HepG2 (cell line): ENCODE measurements around the gene NFIC. TPM values are rescaled to one million over a fixed set of nuclear protein-coding genes. Genes with fewer than 3 reads are reported as not detected.

Source experiments
- ASH2L ChIP-seq: fragments of 300-600, 200-600 bp; sonication (generic); IDR thresholded peaks from 2 replicates; pipeline ENCODE4 v1.7.0; 2017; ENCODE audit warnings: low read depth, mild to moderate bottlenecking, moderate library complexity, mixed read lengths, low read length; ENCODE audit not compliant: insufficient read length
- CHD2 ChIP-seq: IDR thresholded peaks from 2 replicates; pipeline ENCODE4 v1.6.1; 2011; ENCODE audit warnings: low read depth, low read length, improper control_type of control experiment
- GABPB1 ChIP-seq: IDR thresholded peaks from 2 replicates; pipeline ENCODE4 v1.6.1; 2016; ENCODE audit warnings: mild to moderate bottlenecking, missing genetic modification reagents, moderate library complexity, missing compliant biosample characterization
- GMEB1 ChIP-seq: sonication (generic); formaldehyde crosslinking; IDR thresholded peaks from 2 replicates; pipeline ENCODE4 v1.5.1; 2020; ENCODE audit warnings: missing genetic modification reagents, mild to moderate bottlenecking, borderline replicate concordance
- MAZ ChIP-seq, 2 experiments: sonication (generic) in 1 of 2; formaldehyde crosslinking in 1 of 2; IDR thresholded peaks; 2 replicates each; pipeline versions ENCODE4 v1.5.0 to v1.6.1; 2012 to 2020; ENCODE audit warnings: low read depth in 2 of 2, mild to moderate bottlenecking in 2 of 2, borderline replicate concordance in 1 of 2, improper control_type of control experiment in 1 of 2, low read length in 1 of 2, missing genetic modification reagents in 1 of 2, moderate library complexity in 1 of 2
- RBM22 ChIP-seq: fragments of 200-400 bp; formaldehyde crosslinking; optimal IDR thresholded peaks from 2 replicates; pipeline ENCODE3; 2017; ENCODE audit warnings: mild to moderate bottlenecking, low read length, moderate library complexity
- RNF2 ChIP-seq: fragments of 450-650 bp; conservative IDR thresholded peaks from 2 replicates; pipeline ENCODE4 v1.6.1; 2016; ENCODE audit warnings: low read depth
- SNRNP70 ChIP-seq: fragments of 200-400 bp; formaldehyde crosslinking; IDR thresholded peaks from 2 replicates; pipeline ENCODE4 v1.6.1; 2017; ENCODE audit warnings: mild to moderate bottlenecking, low read depth, low read length, moderate library complexity
- SOX13 ChIP-seq, 3 experiments: fragments of 450-650 bp in 1 of 3; sonication (generic) in 1 of 3; formaldehyde crosslinking in 1 of 3; IDR thresholded peaks in 2 of 3; conservative IDR thresholded peaks in 1 of 3; 2 replicates each; pipeline versions ENCODE4 v1.5.0 to v1.6.1; 2016 to 2020; ENCODE audit warnings: antibody characterized with exemption in 1 of 3, mild to moderate bottlenecking in 1 of 3, missing compliant biosample characterization in 1 of 3, missing genetic modification reagents in 1 of 3, moderate library complexity in 1 of 3
- SP4 ChIP-seq: sonication (generic); formaldehyde crosslinking; IDR thresholded peaks from 2 replicates; pipeline ENCODE4 v1.8.1; 2023; ENCODE audit warnings: mild to moderate bottlenecking, missing genetic modification reagents
- TP53 ChIP-seq: sonication (generic); formaldehyde crosslinking; conservative IDR thresholded peaks from 2 replicates; pipeline ENCODE4 v1.4.0; 2020; ENCODE audit warnings: missing genetic modification reagents
- polyA plus RNA-seq, 8 experiments: library from polyadenylated mRNA; depleted of rRNA in 3 of 8; stranded (reverse) in 7 of 8; unstranded in 1 of 8; fragments of >200 nt; fragmentation: Illumina TruSeq in 4 of 8; extraction: Trizol in 4 of 8; gene quantifications; 2 replicates each; pipeline versions ENCODE4 v1.2.1 to v1.2.3, GENCODE V29; 2011 to 2016; ENCODE audit warnings: low read depth in 4 of 8, missing spikeins in 1 of 8, mixed read lengths in 1 of 8; ENCODE audit not compliant: insufficient read depth in 1 of 8
- total RNA-seq, 5 experiments: library from RNA; depleted of rRNA; stranded (reverse); fragments of >200 nt; fragmentation: Illumina TruSeq; extraction: Trizol; gene quantifications; 2 replicates each; pipeline ENCODE4 v1.2.3, GENCODE V29; 2016; ENCODE audit warnings: low read depth in 1 of 5
- TF ChIP-seq, protein P1 (sequence below), 2 experiments: fragments of 450-650 bp in 1 of 2; sonication (generic) in 1 of 2; formaldehyde crosslinking in 1 of 2; IDR thresholded peaks; 2 replicates each; pipeline versions ENCODE4 v1.6.1 to v1.8.0; 2016 to 2022; ENCODE audit warnings: antibody characterized with exemption in 1 of 2, mild to moderate bottlenecking in 1 of 2, missing genetic modification reagents in 1 of 2
- TF ChIP-seq, protein P2 (sequence below): sonication (generic); formaldehyde crosslinking; IDR thresholded peaks from 2 replicates; pipeline ENCODE4 v1.5.0; 2020; ENCODE audit warnings: missing genetic modification reagents

Gene NFIC
- total and polyA plus RNA-seq, 2 of the 13 experiments (the other 11 are each of a cell fraction or from before 2014, with no cell fraction given): 1.3 to 2.5 TPM

- TF ChIP-seq, protein P1, sequence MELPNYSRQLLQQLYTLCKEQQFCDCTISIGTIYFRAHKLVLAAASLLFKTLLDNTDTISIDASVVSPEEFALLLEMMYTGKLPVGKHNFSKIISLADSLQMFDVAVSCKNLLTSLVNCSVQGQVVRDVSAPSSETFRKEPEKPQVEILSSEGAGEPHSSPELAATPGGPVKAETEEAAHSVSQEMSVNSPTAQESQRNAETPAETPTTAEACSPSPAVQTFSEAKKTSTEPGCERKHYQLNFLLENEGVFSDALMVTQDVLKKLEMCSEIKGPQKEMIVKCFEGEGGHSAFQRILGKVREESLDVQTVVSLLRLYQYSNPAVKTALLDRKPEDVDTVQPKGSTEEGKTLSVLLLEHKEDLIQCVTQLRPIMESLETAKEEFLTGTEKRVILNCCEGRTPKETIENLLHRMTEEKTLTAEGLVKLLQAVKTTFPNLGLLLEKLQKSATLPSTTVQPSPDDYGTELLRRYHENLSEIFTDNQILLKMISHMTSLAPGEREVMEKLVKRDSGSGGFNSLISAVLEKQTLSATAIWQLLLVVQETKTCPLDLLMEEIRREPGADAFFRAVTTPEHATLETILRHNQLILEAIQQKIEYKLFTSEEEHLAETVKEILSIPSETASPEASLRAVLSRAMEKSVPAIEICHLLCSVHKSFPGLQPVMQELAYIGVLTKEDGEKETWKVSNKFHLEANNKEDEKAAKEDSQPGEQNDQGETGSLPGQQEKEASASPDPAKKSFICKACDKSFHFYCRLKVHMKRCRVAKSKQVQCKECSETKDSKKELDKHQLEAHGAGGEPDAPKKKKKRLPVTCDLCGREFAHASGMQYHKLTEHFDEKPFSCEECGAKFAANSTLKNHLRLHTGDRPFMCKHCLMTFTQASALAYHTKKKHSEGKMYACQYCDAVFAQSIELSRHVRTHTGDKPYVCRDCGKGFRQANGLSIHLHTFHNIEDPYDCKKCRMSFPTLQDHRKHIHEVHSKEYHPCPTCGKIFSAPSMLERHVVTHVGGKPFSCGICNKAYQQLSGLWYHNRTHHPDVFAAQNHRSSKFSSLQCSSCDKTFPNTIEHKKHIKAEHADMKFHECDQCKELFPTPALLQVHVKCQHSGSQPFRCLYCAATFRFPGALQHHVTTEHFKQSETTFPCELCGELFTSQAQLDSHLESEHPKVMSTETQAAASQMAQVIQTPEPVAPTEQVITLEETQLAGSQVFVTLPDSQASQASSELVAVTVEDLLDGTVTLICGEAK (IDR thresholded peaks at IDR 0.05): peak; percentile 76
- TF ChIP-seq, protein P1 (CRISPR knock-in tag; IDR thresholded peaks at IDR 0.05): peak; percentile 36; the same call in 1 of the 2 replicates
- TF ChIP-seq TP53 (CRISPR knock-in tag) (no peak), SP4 (CRISPR knock-in tag) (peak; percentile 46), RBM22 (no peak), SNRNP70 (no peak), ASH2L (peak; percentile 60), SOX13 (IDR thresholded peaks at IDR 0.05) (no peak), SOX13 (CRISPR knock-in tag; conservative IDR thresholded peaks at IDR 0.05 in 1 of 2, IDR thresholded peaks at IDR 0.05 in 1 of 2) (peak in 1 of 2 experiments; percentile 17; a peak in 1 of 4 replicates), GMEB1 (CRISPR knock-in tag) (peak; percentile 71; the same call in 1 of the 2 replicates), MAZ (IDR thresholded peaks at IDR 0.05; ENCODE audit: borderline replicate concordance, low read depth, low read length) (peak; percentile 75; the same call in 1 of the 2 replicates), MAZ (CRISPR knock-in tag; IDR thresholded peaks at IDR 0.05; ENCODE audit: low read depth) (peak; percentile 83; the same call in 1 of the 2 replicates), RNF2 (no peak), GABPB1 (peak; percentile 98), CHD2 (peak; percentile 89)
- TF ChIP-seq, protein P2, sequence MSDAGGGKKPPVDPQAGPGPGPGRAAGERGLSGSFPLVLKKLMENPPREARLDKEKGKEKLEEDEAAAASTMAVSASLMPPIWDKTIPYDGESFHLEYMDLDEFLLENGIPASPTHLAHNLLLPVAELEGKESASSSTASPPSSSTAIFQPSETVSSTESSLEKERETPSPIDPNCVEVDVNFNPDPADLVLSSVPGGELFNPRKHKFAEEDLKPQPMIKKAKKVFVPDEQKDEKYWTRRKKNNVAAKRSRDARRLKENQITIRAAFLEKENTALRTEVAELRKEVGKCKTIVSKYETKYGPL (CRISPR knock-in tag): no peak
Measured at GRCh38 chr19:3434630-3435553, 68.5 kb downstream of the NFIC start (continued).
